ENCODE measurements around the gene LMO1.

LMO1 gene

DNA sequence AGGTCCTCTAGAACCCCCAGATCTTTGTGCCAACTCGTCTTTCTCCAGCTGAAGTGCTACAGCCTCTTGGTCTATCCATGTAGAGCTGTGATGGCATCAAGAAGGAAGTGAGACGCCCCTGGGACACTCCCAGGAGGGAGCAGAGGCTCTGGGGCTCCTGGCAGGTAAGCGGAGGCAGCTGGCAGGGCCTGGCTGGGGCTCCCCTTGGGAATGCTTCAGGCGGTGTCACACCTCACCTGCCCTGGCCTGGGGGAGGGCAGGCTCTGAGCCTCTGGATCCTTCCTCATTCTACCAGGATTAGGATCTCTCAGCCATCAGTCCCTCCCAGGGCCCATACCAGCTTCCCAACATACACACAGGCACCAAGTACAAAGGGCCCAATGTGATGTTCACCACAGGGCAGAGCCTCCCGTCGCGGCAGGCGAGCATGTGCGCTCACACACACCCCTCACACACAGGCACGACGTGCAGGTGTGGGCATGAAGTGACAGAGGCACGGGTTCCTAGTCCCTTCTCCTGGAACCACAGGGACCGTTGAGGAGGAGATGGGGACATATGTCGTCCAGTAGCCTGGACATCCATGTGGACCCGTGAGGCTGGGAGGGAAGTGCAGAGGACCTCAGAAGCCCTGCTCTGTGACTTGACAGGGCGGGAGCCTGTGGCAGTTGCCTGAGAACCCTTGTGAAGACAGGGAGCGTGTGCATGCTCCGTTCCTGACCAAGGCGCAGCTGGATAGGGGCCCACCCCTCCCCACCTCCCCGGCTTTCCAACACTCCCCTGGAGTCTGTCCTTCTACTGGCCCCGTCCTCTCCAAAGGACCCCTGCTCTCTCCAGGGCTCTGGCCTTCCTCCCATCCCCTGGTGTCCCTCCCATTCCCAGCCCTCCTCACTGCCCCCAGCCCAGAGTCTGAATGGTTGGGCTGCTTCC is 32.5 kb downstream of the LMO1 start:
- Histone ChIP-seq H3K36me3 (ENCODE audit: insufficient read depth, low read length) (no peaks in the 10 kb centered on the region), H3K4me2 (ENCODE audit: low read depth, low read length, poor library complexity, severe bottlenecking) (no peak overlapping the region), H3F3A (ENCODE audit: low read depth) (no peaks in the 10 kb centered on the region), H3K9ac (ENCODE audit: low read depth, low read length, poor library complexity, severe bottlenecking) (no peak overlapping the region), H3K9me3 (ENCODE audit: insufficient read depth, low read depth, low read length) (no peaks in the 10 kb centered on the region), H3K4me3 (ENCODE audit: low read length, poor library complexity, severe bottlenecking) (no peak overlapping the region), H3K4me1 (ENCODE audit: insufficient read depth, low read length, poor library complexity, severe bottlenecking) (no peaks in the 10 kb centered on the region), H4K20me1 (ENCODE audit: insufficient read depth, low read length, poor library complexity, severe bottlenecking) (no peaks in the 10 kb centered on the region), H2AFZ (ENCODE audit: low read length) (no peak overlapping the region), H3K79me2 (ENCODE audit: insufficient read depth, low read length) (no peaks in the 10 kb centered on the region), H3K9me2 (replicated peaks; ENCODE audit: low read depth, low read length) (no peaks in the 10 kb centered on the region), H3K27me3 (ENCODE audit: insufficient read depth, low read length, poor library complexity, severe bottlenecking) (no peaks in the 10 kb centered on the region)
- TF ChIP-seq, protein P1, sequence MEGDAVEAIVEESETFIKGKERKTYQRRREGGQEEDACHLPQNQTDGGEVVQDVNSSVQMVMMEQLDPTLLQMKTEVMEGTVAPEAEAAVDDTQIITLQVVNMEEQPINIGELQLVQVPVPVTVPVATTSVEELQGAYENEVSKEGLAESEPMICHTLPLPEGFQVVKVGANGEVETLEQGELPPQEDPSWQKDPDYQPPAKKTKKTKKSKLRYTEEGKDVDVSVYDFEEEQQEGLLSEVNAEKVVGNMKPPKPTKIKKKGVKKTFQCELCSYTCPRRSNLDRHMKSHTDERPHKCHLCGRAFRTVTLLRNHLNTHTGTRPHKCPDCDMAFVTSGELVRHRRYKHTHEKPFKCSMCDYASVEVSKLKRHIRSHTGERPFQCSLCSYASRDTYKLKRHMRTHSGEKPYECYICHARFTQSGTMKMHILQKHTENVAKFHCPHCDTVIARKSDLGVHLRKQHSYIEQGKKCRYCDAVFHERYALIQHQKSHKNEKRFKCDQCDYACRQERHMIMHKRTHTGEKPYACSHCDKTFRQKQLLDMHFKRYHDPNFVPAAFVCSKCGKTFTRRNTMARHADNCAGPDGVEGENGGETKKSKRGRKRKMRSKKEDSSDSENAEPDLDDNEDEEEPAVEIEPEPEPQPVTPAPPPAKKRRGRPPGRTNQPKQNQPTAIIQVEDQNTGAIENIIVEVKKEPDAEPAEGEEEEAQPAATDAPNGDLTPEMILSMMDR (conservative IDR thresholded peaks at IDR 0.05; ENCODE audit: low read length), result no peak
- TF ChIP-seq EZH2phosphoT487 (IDR thresholded peaks at IDR 0.05; ENCODE audit: borderline replicate concordance), result no peak

DNA sequence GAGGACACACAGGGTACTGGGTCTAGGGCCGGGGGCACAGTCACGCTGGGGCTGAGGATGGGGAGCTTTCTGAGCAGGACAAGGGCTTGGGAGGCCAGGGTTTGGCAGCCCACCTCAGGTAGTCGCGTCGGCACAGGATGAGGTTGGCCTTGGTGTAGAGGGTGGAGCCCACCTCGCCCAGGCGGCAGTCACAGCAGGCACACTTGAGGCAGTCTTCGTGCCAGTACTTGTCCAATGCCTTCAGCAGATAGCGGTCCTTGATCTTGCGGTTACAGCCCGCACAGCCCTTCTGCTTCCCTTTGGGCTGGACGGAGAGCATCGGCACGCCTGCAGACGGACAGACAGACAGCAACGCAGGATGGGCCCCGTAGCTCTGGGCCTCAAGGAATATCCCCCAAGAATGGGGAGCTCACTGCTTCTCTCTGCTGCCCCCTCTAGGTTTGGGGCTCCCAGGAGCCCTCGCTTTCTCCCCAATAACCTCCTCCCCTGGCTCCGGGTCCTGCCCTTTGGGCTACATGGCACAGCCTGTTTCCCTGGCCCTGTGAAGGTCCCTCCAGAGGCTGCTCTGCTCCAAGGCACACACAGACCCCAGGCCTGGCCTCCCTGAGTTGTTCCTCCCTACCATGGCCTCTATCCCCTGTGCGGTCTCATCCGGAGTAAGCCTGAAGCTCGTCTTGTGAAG is 33.4 kb downstream of the LMO1 start:
- H3K4me1 ChIP-seq (ENCODE audit: insufficient read depth, low read length, poor library complexity, severe bottlenecking), result no peaks in the 10 kb centered on the region
- H3K4me2 ChIP-seq (ENCODE audit: low read depth, low read length, poor library complexity, severe bottlenecking), result no peak overlapping the region
- H3K9ac ChIP-seq (ENCODE audit: low read depth, low read length, poor library complexity, severe bottlenecking), result no peak overlapping the region
- TF ChIP-seq EZH2phosphoT487 (IDR thresholded peaks at IDR 0.05; ENCODE audit: borderline replicate concordance), result no peak
- TF ChIP-seq, protein P1 (conservative IDR thresholded peaks at IDR 0.05; ENCODE audit: low read length), result no peak
- H3F3A ChIP-seq (ENCODE audit: low read depth), result no peaks in the 10 kb centered on the region
- no peaks in the 10 kb centered on the region for H3K9me3 ChIP-seq (ENCODE audit: insufficient read depth, low read depth, low read length)
- H3K9me2 ChIP-seq (replicated peaks; ENCODE audit: low read depth, low read length), result no peaks in the 10 kb centered on the region
- no peak overlapping the region for H2AFZ ChIP-seq (ENCODE audit: low read length)
- H3K27me3 ChIP-seq (ENCODE audit: insufficient read depth, low read length, poor library complexity, severe bottlenecking), result no peaks in the 10 kb centered on the region
- no peaks in the 10 kb centered on the region for H3K36me3 ChIP-seq (ENCODE audit: insufficient read depth, low read length)
- H4K20me1 ChIP-seq (ENCODE audit: insufficient read depth, low read length, poor library complexity, severe bottlenecking), result no peaks in the 10 kb centered on the region
- H3K79me2 ChIP-seq (ENCODE audit: insufficient read depth, low read length), result no peaks in the 10 kb centered on the region
- no peak overlapping the region for H3K4me3 ChIP-seq (ENCODE audit: low read length, poor library complexity, severe bottlenecking)

DNA sequence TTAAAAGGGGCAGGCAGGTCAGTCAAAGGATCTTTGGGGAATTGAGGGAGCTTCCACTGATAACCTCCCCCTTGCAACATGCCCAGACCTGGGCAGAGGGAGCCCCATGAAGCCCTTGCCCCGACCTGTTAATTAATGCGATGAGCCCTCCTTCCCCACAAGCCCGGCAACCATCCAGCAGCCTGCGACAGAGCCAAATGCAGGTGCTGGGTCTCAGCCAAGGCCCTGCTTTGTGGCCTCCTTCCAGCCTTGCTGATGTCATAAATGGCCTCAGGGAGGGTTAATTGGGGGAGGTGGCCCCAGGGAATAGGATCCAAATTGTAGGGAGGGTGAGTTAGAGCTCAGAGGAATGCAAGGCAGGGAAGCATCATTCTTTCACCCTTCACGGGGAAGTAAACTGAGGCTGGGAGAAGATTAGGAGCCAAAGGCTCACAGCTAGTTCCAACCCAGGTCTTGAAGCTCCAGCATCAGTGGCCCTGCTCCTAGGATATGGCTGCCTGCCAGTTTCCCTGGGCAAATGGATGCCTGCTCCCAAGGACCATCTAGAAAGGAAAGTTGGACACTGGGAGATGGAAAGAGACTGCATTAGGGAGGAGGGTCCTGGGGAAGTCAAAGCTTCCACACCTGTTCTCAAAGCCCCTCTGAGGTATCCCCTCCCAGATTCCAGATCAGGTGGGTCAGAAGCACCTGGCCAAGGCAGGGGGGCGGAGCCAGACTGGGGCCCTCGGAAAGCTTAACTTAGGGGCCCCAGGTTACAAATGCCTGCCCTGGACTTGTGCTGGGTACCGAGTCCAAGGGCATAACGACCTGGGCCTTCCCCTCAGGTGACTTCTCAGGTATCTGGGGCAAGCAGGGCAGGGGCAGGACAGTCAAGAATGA is 34.1 kb downstream of the LMO1 start:
- no peak overlapping the region for H3K4me2 ChIP-seq (ENCODE audit: low read depth, low read length, poor library complexity, severe bottlenecking)
- no peak overlapping the region for H3K9ac ChIP-seq (ENCODE audit: low read depth, low read length, poor library complexity, severe bottlenecking)
- no peak overlapping the region for H2AFZ ChIP-seq (ENCODE audit: low read length)
- no peaks in the 10 kb centered on the region for H3K27me3 ChIP-seq (ENCODE audit: insufficient read depth, low read length, poor library complexity, severe bottlenecking)
- H3F3A ChIP-seq (ENCODE audit: low read depth), result no peaks in the 10 kb centered on the region
- H3K9me3 ChIP-seq (ENCODE audit: insufficient read depth, low read depth, low read length), result no peaks in the 10 kb centered on the region
- H3K79me2 ChIP-seq (ENCODE audit: insufficient read depth, low read length), result no peaks in the 10 kb centered on the region
- no peaks in the 10 kb centered on the region for H3K9me2 ChIP-seq (replicated peaks; ENCODE audit: low read depth, low read length)
- no peaks in the 10 kb centered on the region for H4K20me1 ChIP-seq (ENCODE audit: insufficient read depth, low read length, poor library complexity, severe bottlenecking)
- no peaks in the 10 kb centered on the region for H3K36me3 ChIP-seq (ENCODE audit: insufficient read depth, low read length)
- TF ChIP-seq EZH2phosphoT487 (IDR thresholded peaks at IDR 0.05; ENCODE audit: borderline replicate concordance), result no peak
- TF ChIP-seq, protein P1 (conservative IDR thresholded peaks at IDR 0.05; ENCODE audit: low read length), result no peak
- H3K4me1 ChIP-seq (ENCODE audit: insufficient read depth, low read length, poor library complexity, severe bottlenecking), result no peaks in the 10 kb centered on the region
- no peak overlapping the region for H3K4me3 ChIP-seq (ENCODE audit: low read length, poor library complexity, severe bottlenecking)

Data from Loucy (cell line).